Limb (tissue), 2 donors: ENCODE data around the gene ADAM29.
"Not testable (repeated sequence)": the region's sequence is repeated elsewhere in the genome, so short reads cannot be mapped to it uniquely, and the experiment has no call there.

Experiments
- DNase-seq, 2 donors: peaks; one replicate each; pipeline ENCODE4 v3.0.0-alpha.2; 2016; ENCODE audit errors: extremely low spot score in 2 of 2

Gene ADAM29

DNA sequence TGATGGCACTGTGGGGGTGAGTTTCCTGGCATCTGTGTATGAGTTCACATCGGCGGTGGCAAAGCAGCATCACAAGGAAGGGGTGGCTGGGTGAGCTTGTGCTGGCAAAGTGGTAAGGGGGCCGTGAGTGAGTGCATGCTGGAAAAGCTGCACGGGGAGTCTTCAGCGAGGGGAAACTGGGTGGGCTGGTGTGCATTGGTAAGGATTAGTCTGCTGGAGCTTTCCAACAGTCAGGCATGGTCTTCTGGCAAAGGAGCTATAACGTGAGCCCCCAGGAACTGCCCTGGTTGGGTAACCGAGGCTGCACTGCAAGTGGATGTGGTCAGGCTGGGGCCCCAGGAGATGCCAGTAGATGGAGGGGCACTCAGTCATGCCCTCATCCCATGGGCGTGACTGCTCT, 30.7 kb downstream of the ADAM29 start:
- DNase-seq: no peak

DNA sequence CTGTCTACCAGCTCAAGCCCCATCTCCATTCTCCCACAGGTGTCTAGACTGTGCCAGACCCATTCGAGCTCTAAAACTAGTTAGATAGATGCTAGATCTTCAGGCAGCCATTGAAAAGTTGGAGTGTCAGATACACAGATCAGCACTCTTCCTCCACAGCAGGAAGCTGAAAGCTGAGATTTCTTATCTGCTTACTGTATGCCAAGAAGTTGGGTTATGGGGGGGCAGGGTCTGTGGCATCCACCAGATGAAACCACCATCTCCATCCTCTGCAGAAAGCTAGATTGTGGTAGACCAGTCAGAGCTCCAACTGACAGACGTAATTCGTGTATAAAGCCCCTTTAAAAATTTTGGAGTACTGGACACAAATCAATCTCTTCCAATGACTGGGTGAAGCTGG, 54.8 kb downstream of the ADAM29 start:
- no peak for DNase-seq

DNA sequence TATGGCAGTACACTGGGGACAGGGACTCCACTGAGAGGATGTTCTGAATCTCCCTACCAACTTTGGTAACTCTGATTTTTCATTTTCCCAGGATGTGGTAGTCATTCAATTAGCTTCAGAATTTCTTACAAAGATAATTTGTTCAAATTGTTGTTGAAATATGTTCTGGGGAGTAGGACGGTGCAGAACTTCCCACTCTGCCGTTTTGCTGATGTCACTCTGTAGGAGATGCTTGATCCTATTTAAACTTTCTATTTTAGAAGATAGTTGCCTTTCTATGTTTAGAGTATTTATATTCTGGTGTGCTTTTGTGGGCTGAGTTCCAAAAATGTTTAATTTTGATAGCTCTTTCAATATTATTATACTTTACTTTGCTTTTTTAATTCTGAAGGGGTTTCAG, 55.2 kb downstream of the ADAM29 start:
- DNase-seq: no peak

DNA sequence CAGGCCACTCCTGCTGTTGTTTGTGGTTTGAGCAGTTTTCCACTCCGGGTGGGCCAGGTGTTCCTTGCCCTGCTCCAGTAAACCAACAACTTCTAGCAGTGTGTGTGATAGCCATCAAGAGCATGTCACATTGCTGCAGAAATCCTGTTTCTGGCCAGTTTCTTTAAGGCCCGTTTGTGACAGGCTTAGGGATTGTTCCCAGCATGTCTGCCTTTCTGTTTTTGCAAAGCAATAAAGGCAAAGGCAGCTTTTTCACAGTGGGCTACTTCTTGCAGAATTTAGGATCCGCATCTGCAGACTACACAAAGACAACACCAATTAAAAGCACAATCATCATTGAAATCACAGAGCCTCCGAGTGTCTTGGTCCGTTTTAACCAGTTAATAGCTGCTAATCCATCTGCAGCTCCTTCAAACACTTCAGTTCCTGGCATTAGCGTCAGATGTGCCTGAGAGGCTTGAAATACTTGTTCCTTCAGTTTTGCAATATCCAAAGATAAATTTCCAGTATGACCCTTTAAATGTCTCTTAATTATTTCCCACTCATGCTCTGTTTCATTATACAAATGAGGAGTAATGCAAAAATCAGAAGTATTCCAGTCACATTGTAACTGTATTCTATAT, 65.1 kb downstream of the ADAM29 start:
- DNase-seq: no peak

DNA sequence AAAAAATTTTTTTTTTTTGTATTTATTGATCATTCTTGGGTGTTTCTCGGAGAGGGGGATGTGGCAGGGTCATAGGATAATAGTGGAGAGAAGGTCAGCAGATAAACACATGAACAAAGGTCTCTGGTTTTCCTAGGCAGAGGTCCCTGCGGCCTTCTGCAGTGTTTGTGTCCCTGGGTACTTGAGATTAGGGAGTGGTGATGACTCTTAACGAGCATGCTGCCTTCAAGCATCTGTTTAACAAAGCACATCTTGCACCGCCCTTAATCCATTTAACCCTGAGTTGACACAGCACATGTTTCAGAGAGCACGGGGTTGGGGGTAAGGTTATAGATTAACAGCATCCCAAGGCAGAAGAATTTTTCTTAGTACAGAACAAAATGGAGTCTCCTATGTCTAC, 65.7 kb downstream of the ADAM29 start:
- DNase-seq: not testable (repeated sequence)

DNA sequence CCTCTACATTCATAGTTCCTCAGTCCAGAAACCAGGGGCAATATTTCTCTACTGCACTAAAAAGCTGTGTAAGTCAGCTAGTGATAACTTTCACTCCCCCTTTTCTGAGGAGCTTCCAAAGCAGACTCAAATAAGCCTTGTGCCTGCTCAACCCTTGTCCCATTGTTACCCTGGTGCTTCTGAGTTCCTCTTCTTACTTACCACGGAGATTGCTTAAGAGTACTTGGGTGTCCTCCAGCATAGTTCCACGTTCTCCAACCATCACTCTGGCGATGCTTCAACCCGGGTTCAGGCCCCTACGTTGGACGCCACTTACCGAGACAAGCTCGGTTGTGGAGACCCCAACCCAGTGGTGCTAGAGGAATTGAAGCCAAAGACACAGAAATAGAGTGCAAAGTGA, 71.6 kb downstream of the ADAM29 start:
- DNase-seq: no peak

DNA sequence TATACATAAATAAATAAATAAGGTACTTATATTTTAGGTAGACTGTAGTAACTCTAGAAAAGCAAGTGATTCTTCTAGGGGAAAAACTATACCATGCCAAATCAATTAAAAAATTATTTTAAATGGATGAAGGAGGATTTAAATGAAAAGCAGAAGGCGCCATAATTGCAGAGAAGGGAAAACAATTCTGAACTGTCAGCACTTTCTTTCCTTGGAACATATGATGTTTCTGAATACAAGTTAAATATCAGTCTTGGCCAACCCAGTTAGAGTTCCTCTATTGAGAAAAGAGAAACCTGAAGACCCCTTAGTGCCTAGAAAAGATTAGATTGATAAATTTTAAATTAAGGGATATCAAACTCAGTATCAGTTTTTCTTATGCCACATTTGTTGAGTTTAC, 75.8 kb downstream of the ADAM29 start:
- DNase-seq: no peak

DNA sequence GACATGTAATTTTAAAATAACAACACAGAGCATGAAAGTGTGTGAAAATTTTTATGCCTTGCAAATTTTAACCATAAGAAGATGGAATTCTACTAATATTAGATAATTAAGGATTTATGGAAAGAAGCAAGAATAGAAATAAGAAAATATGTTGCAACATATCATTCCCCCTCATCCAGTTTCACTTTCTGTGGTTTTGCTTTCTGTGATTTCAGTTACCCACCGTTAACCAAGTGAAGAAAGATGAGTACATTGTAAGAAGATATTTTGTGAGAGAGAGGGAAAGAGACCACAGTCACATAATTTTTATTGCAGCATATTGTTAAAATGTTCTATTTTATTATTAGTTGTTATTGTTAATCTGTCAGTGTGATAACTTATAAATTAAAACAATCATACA, 77.9 kb downstream of the ADAM29 start:
- no peak for DNase-seq

DNA sequence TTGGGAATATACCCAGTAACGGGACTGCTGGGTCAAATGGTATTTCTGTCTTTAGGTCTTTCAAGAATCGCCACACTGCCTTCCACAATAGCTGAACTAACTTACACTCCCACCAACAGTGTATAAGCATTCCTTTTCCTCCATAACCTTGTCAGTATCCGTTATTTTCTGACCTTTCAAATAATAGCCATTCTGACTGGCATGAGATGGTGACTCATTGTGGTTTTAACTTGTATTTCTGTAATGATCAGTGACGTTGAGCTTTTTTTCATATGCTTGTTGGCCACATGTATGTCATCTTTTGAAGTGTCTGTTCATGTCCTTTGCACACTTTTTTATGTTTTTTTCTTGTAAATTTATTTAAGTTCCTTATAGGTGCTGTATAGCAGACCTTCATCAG, 81.2 kb downstream of the ADAM29 start:
- no peak for DNase-seq

DNA sequence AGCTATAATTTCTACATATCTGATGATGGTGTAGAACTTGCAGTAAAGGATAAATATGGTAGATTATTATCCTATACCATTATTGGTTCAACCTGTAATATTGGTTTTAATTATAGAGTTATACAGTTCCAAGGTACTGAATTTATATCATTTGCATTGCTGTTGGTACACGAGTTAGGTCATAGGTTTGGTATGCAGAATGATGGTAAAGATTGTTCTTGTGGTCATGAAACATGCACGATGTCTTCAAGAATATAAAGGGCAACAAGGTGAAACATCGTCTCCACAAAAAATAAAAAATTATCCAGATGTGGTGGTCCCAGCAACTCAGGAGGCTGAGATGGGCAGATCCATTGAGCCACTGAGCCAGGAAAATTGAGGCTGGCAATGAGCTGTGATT, 99.6 kb downstream of the ADAM29 start:
- DNase-seq: no peak

DNA sequence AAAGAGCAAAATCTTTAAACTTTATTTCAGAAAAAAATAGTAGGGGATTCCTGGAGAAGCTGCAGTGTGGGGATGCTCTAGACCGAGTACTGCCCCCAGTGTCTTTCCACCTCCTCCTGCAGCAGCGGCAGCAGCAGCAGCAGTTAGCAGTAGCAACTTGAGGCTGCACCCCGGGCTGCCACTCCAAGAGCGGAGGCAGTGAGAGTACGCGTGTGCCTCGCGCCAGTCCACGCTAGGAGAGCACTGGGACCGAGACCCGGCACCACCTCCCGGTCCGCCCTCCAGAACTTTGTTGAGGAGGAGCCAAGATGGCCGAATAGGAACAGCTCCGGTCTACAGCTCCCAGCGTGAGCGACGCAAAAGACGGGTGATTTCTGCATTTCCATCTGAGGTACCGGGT, 101.3 kb downstream of the ADAM29 start:
- DNase-seq: not testable (repeated sequence)
